Prostate gland (tissue), 2 donors: ENCODE measurements around the gene MAP4K4. TPM values are rescaled to one million over a fixed set of nuclear protein-coding genes. Genes with fewer than 3 reads are reported as not detected.
"Not testable (repeated sequence)": the region's sequence is repeated elsewhere in the genome, so short reads cannot be mapped to it uniquely, and the experiment has no call there.

Experiments used
- DNase-seq: peaks from one replicate; pipeline ENCODE4 v3.0.0-alpha.2; 2019; ENCODE audit warnings: low spot score
- H3K27ac ChIP-seq, 2 donors: fragments of 200-600 bp; sonication (generic); 2 replicates each; pipeline ENCODE4 v1.5.1; 2017 to 2019
- H3K27me3 ChIP-seq: fragments of 200-600 bp; sonication (generic); replicated peaks from 2 replicates; pipeline ENCODE4 v1.5.1; 2019; ENCODE audit not compliant: insufficient read depth
- H3K36me3 ChIP-seq, 2 donors: fragments of 200-600 bp; sonication (generic); 1 replicate in 1 of 2; 2 replicates in 1 of 2; pipeline versions ENCODE4 v1.5.1 to v1.8.1; 2017 to 2019
- H3K4me1 ChIP-seq: fragments of 200-600 bp; sonication (generic); replicated peaks from 2 replicates; pipeline ENCODE4 v1.5.1; 2019
- H3K4me3 ChIP-seq, 2 donors: fragments of 200-600 bp; sonication (generic); 2 replicates each; pipeline ENCODE4 v1.5.1; 2017 to 2019
- H3K9me3 ChIP-seq: fragments of 200-600 bp; sonication (generic); 2 replicates; pipeline ENCODE4 v1.5.1; 2017
- CTCF ChIP-seq, 4 experiments: fragments of 200-600 bp in 2 of 4; fragments of 450-650 bp in 2 of 4; sonication (generic) in 2 of 4; IDR thresholded peaks; 1 replicate in 3 of 4; 2 replicates in 1 of 4; pipeline ENCODE4 v1.5.1; 2016 to 2019; ENCODE audit warnings: antibody characterized with exemption in 4 of 4, mild to moderate bottlenecking in 2 of 4, moderate library complexity in 2 of 4
- POLR2A ChIP-seq: fragments of 450-650 bp; IDR thresholded peaks from one replicate; pipeline ENCODE4 v1.6.1; 2016; ENCODE audit warnings: antibody characterized with exemption, mild to moderate bottlenecking
- POLR2AphosphoS5 ChIP-seq: sonication (generic); formaldehyde crosslinking; IDR thresholded peaks from one replicate; pipeline ENCODE4 v1.6.1; 2017; ENCODE audit warnings: antibody characterized with exemption
- WGBS: methylation state at CpG from one replicate; pipeline ENCODE4 v1.1.5; 2018; 5-methylcytosine and 5-hydroxymethylcytosine counted together
- intact Hi-C: fragments of 100-400 bp; cut with DNase I; formaldehyde crosslinking; loops from one replicate; pipeline ENCODE4 v1.14.2; 2022
- total RNA-seq, 2 donors: library from RNA; depleted of rRNA; stranded (reverse); fragments of >200 nt; gene quantifications; one replicate each; pipeline ENCODE4 v1.1.0, GENCODE V29; 2016

MAP4K4 gene
- total RNA-seq, 2 donors from 2014 or later = 23.6 to 107 TPM

- no peak for DNase-seq
- no peaks in the 10 kb centered on the region for H3K9me3 ChIP-seq
- no peaks in the 10 kb centered on the region for H3K36me3 ChIP-seq
- no peak overlapping the region for H3K4me3 ChIP-seq
- no peak overlapping the region for H3K27ac ChIP-seq
- no peaks in the 10 kb centered on the region for H3K4me1 ChIP-seq
- no peak for TF ChIP-seq POLR2AphosphoS5
- no peak for TF ChIP-seq POLR2A
- TF ChIP-seq CTCF (IDR thresholded peaks at IDR 0.05) = no peak
- 72% methylated on average over 4 of the region's 4 CpGs for WGBS
- no peaks in the 10 kb centered on the region for H3K27me3 ChIP-seq
- intact Hi-C loops = no loop called here
These were observed 233.3 kb downstream of the MAP4K4 start for GRCh38 chr2:101930847-101931246.

DNA sequence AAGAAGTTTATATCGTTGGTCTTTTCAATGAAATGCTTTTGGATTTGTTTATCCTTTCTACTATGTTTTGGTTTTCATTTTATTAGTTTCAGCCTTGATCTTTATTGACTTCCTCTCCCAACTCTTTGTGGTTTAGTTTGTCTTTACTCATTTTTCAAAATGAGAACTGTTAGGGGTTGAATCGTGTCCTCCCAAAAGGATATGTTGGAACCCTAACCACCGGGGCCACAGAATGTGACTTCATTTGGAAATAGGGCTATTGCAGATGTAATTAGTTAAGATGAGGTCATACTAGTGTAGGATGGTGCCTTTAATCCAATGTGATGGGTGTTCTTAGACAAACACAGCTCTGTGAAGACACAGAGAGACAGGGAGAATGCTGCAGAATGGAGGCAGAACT lies 233.9 kb downstream of the MAP4K4 start:
- DNase-seq = no peak
- 19% methylated on average over 3 of the region's 3 CpGs for WGBS
- TF ChIP-seq POLR2AphosphoS5 (no peak), POLR2A (no peak), CTCF (IDR thresholded peaks at IDR 0.05) (no peak)
- Histone ChIP-seq H3K27ac (no peak overlapping the region), H3K4me3 (no peak overlapping the region), H3K27me3 (no peaks in the 10 kb centered on the region), H3K4me1 (no peaks in the 10 kb centered on the region), H3K9me3 (no peaks in the 10 kb centered on the region), H3K36me3 (no peaks in the 10 kb centered on the region)
- intact Hi-C loops = no loop called here

- H3K4me1 ChIP-seq, H3K27me3 ChIP-seq, H3K9me3 ChIP-seq, H3K36me3 ChIP-seq, H3K4me3 ChIP-seq, DNase-seq, H3K27ac ChIP-seq, intact Hi-C loops: not testable (repeated sequence)
- WGBS = 75% methylated on average over 4 of the region's 4 CpGs
These were observed 238.3 kb downstream of the MAP4K4 start for GRCh38 chr2:101935764-101936163.

DNA sequence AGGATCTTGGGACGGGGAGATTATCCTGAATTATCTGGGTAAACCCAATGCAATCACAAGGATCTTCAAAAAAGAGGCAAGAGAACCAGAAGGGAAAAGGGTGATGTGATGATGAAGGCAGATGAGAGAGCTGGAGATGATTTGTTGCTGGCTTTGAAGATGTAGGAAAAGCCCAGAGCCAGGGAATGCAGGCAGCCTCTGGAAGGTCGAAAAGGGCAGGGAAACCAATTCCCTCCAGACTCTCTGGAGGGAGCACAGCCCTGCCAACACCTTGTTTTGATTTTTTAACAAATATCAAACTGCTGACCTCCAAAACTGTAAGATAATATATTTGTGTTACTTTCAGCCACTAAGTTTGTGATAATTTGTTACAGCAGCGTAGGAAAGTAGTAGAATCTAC lies 245.3 kb downstream of the MAP4K4 start:
- no peak overlapping the region for H3K27ac ChIP-seq
- TF ChIP-seq CTCF (IDR thresholded peaks at IDR 0.05) (no peak), POLR2A (no peak), POLR2AphosphoS5 (no peak)
- H3K4me3 ChIP-seq = no peak overlapping the region
- intact Hi-C loops = no loop called here
- H3K36me3 ChIP-seq = no peaks in the 10 kb centered on the region
- DNase-seq = no peak
- no peaks in the 10 kb centered on the region for H3K4me1 ChIP-seq
- 85% methylated on average over 3 of the region's 3 CpGs for WGBS
- H3K9me3 ChIP-seq = no peaks in the 10 kb centered on the region
- H3K27me3 ChIP-seq = no peaks in the 10 kb centered on the region

Other genes starting within 250 kb of the MAP4K4 start
- gene RFX8, start 222.6 kb upstream of the MAP4K4 start, total RNA-seq = under 1 TPM in 1 of 2 donors, not detected in 1; 0.97 TPM